Fibroblast of peridontal ligament (primary cell): ENCODE measurements around the gene LPAR1.

Experiments
- DNase-seq: peaks from one replicate; pipeline ENCODE4 v3.0.0-alpha.2; 2010; ENCODE audit errors: extremely low read depth

LPAR1 gene

DNA sequence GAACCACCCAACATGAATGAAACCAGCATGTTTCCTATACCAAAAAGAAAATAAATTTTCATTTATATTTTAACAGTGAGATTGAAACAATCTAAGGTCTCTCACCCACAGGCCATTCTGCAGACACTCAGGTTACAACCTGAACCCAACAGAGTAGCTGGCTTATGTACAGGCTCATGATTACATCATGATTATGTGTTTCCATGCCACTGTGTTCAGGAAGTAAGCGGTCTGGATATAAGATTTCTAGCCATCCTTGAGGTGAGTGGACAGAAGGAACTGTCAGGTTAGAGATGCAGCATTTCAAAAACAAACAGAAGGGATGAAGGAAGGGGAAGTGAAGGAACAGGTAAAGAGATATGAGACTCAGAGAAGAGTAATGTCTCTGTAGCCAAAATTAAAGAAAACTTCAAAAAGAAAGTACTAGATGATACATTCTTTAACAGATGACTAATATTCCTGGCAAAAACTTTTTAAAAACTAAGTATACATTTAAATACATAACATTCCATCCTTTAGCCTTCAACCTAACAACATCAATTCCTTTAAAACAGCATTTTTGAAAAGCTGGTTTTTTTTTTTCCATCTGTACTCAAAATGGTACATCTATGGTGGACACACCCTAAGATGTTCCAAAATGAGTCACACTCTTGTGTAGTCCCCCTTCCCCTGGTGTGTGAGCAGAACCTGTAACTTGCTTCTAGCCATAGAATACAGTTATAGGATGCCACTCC lies 119.8 kb downstream of the LPAR1 start:
- peak; percentile 77 for DNase-seq

- no peak for DNase-seq
Measured at GRCh38 chr9:110916403-110916802, 121.9 kb downstream of the LPAR1 start.

DNA sequence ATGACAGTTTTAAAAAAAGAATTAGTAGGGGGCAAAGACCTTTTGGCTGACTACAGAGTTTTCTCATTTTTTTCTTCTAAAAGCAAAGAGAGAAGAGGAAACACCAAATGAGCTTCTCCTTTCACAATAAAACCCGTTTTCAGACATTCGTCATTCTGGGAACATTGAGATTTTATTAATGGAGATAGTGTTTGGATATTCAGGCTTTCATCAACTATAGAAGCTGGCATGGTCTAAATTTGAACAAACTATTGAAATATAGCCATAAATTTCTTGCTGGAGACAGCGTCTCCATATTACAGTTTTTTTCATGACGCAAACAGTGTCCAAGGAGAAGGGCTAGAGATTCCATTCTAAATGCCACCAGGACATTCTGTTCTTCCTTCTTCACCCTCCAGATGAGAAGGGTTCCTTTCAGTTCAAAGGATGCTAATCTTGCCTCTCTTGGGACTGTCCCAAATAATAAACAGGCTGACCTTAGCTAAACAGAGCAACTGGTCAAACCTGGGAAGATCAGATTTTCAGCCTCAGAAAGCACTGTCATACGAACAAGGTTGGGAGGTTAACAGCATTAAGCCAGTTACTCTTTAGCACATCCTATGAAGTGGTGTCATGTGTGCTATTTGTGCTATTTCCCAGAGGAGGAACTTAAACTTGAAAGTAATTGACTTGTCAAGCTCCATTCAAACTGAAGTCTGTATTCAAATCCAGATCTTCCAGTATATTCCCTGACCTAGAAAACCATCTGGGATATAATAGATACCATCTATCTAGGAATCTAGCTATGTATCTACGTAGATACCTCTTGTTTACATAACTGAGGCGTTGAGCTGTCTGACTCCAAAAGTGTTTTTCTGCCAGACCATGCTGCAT lies 125.6 kb downstream of the LPAR1 start:
- DNase-seq = peak; percentile 39

DNA sequence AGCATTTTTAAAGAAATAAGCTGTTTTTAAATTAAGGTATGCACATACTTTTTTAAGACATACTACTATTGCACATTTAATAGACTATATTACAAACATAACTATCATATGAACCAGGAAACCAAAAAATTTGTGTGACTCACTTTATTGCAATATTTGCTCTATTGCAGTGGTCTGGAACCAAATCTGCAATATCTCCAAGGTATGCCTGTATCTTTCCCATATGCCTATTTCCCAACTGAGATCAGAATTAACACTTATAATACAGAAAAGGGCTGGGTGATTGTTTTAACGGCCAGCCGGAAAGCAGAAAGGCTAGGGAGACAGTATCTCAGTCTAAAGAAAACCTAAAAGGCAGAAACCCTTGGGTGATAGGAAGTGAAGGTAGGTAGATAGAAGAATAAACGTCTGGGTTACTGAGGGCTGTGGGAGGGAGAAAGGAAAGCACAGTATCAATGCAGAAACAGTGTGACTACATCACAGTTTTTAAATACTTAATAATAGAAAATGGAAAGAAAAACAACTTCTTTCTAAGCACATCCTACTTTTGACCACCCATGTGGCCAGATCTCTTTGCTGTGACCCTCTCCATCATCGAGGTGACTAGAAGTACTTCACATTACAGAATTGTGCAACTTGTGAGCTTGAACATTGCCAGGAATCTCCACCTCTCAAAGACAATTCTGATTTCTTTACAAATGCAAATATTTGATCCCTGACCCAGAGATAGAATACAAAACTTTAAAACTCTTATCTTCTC lies 126.4 kb downstream of the LPAR1 start:
- DNase-seq = peak; percentile 94

GRCh38 chr9:110908894-110909293 lies 129.4 kb downstream of the LPAR1 start:
- no peak for DNase-seq

DNA sequence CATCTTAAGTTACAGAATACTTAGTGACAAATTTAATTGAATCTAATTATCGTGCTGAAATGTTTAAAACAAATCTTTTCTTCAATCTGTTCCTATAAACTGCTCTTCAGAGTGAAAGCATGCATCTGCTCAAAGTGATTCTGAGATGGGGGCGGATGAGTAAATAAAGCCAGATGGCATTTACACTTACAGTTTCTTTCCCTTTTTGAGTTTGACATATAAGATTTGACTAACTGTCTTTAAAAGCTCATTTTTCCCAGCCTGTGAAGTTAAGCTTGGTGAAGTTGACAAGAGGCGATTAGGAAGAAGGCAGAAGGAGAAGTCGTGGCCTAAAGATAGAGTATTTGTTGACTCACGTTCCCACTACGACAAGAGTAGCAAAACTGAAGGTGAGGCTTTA lies 137.4 kb downstream of the LPAR1 start:
- DNase-seq = peak; percentile 59

GRCh38 chr9:110900456-110900855 lies 137.8 kb downstream of the LPAR1 start:
- peak; percentile 79 for DNase-seq

- no peak for DNase-seq
Measured at GRCh38 chr9:110898866-110899265, 139.4 kb downstream of the LPAR1 start.

DNA sequence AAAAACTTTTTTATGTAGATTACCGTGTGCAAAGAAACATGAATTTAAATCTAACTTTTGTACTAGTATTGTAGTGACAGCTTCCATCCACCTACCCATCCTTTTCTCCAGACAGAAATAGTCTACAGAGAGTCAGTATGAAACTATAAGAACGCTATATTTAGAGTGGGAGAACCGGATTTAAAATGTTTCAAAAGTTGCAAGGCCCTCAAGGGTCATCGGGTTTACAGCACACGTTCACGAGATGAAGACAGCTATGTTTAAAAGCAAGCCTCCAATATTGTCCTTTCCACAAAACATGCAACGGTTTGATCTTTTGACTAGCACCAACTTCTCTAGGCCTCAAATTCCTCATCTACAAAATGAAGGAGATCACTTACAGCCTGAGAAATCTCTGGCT lies 139.9 kb downstream of the LPAR1 start:
- DNase-seq = no peak

DNA sequence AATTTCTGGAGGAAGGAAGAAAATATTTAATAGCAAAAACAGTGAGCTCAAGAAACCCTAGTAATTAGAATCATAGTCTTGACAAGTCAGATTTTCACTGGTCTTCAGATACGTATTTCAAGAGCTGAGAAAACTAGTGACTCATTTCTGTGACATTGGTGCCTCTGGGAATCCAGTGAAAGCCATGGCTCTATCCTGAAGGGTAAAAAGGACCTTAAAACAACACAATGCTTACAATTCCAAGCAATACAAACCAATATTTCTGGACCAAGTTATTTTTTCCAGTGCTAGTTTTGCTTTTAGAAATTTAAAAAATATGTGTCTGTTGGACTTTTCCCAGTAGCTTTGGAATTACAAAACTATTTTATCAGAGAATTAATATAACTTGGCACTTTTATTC lies 140.3 kb downstream of the LPAR1 start:
- peak; percentile 62 for DNase-seq

GRCh38 chr9:110895147-110895905 lies 142.9 kb downstream of the LPAR1 start:
- no peak for DNase-seq

DNA sequence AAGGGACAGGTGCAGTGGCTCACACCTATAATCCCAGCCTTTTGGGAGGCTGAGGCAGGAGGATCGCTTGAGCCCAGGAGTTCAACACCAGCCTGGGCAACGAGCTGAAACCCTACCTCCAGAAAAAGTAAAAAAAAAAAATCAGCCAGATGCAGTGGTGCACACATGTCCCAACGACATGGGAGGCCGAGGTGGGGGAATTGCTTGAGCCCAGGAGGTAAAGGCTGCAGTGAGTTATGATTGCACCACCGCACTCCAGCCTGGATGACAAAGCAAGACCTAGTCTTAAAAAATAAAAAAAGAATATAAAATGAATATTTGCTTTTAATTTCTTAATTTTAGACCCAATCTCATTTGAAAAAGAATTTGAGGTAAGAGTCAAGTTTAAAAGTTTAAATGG lies 143.5 kb downstream of the LPAR1 start:
- DNase-seq = no peak

DNA sequence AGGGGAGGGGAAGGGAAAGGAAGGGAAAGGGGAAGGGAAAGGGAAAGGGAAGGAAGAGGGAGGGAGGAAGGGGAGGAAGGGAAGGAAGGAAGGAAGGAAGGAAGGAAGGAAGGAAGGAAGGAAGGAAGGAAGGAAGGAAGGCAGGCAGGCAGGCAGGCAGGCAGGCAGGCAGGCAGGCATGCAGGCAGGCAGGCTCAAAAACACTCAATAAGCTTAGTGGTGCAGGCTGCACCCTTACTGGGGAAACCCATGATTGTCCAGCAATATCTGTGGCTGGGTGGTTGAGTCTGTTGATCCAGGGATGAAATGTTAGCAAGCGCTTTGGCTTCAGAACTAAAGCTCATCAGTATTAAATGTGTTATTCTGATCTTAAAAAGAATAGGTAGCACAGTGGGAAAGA lies 145.6 kb downstream of the LPAR1 start:
- no peak for DNase-seq

GRCh38 chr9:110891760-110892159 lies 146.5 kb downstream of the LPAR1 start:
- peak; percentile 91 for DNase-seq

DNA sequence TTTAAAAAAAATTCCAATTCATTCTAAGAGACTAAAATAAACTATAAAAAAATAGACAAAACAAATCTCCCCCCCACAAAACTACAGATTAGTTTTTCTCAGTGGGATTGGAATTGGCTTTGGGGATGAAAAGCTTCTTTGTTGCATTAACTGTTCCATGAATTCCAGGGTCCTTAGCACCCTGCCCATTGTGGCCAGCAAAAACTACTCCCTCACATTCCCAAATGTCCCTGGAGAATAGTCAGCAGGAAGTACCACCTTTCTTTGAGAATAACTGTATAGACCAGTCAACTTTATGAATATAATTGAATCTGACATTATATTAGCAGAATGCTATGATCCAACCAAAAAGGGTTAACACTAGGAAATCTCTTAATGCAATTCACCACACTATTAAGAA lies 147.9 kb downstream of the LPAR1 start:
- DNase-seq = no peak

- DNase-seq = no peak
Measured at GRCh38 chr9:110887276-110887675, 151.0 kb downstream of the LPAR1 start.

DNA sequence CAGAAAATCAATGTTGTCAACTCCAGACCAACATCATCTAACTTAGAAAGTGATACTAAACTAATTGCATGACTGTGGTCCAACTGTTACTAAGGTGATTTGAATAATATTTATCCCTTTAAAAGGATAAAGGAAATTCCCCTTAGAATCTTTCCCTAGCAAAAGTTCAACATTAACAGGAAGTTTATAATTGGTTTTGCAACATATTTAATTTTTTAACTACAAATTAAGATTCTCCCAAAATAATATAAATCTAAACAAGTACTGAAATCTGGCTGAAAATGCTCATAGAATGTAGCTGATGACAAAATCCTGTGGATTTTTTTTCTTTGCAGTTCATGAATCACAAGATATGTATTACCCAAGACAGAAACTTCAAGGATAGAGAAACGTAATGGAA lies 151.4 kb downstream of the LPAR1 start:
- peak; percentile 84 for DNase-seq

DNA sequence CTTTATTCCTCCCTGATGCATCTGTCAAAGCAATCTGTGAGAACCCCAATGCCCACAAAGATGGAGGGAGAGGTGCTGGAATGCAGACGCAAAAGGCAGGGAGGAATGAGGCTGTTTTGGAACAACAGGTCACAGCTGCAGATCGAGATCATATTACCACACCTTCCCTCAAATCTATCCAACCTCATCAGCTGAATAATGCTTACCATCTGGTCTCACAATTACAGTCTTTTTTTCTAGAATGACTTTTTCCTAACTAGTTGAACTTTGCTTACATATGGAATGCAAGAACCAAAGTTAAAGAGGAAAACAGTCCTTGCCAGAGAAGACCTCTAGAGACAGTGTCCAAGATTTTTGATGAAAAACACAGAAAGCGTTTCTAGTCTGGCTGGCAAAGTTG lies 158.1 kb downstream of the LPAR1 start:
- DNase-seq = peak; percentile 95

DNA sequence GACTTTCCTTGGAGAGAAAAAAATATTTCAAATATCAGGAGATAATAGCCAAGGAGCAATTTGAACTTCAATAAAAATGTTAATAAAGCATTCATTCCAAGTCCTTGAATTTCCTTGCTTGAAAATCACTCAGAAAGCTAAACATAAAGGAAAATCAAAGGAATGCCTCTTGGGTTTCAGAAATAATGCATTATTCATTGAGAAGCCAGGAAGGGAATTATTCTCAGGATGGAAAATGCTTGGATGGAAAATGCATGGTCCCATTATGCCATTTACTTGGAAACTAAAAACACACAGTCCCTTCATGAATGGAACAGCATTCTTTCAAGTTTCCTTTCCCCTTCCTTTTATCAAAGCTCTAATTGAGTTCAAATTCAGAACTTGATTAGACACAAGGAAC lies 160.9 kb downstream of the LPAR1 start:
- peak; percentile 35 for DNase-seq

DNA sequence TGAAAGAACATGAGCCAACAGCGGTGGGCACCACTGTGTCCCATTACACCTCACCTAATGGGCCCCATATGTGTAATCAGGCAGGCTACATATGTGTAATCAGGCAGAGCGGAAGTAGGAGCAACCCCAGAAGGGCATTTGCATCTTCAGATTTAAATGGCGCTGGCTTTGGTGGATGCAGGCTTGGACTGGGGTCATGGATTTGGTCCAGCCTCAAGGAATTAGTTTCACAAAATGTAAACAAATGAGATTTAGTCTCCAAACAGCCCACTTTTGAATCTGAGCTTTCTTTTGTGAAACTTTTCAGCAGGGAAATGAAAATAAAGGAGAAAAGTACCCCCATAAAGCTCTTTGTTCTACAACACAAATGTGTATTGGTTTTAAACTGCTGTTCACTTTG lies 161.3 kb downstream of the LPAR1 start:
- peak; percentile 64 for DNase-seq

GRCh38 chr9:110874963-110875674 lies 163.2 kb downstream of the LPAR1 start:
- DNase-seq = no peak
